ENCODE measurements around the gene ITLN2. TPM values are rescaled to one million over a fixed set of nuclear protein-coding genes. Genes with fewer than 3 reads are reported as not detected.
"Not testable (repeated sequence)": the region's sequence is repeated elsewhere in the genome, so short reads cannot be mapped to it uniquely, and the experiment has no call there.

The ITLN2 gene
- total RNA-seq, 1 donor from 2014 or later = not detected

- no peak for DNase-seq
Observed at GRCh38 chr1:160904783-160905616, 49.6 kb downstream of the ITLN2 start.

- DNase-seq = not testable (repeated sequence)
Observed at GRCh38 chr1:160902251-160902650, 52.4 kb downstream of the ITLN2 start.

GRCh38 chr1:160901768-160902167 is 52.8 kb downstream of the ITLN2 start:
- DNase-seq = no peak

- DNase-seq = not testable (repeated sequence)
Observed at GRCh38 chr1:160900683-160901082, 53.9 kb downstream of the ITLN2 start.

Other genes starting within 250 kb of the ITLN2 start
- 8.2 TPM for gene CD48, start 243.0 kb downstream of the ITLN2 start, total RNA-seq
- 0.49 TPM for gene SLAMF7, start 215.6 kb downstream of the ITLN2 start, total RNA-seq
- 0.89 TPM for gene LY9, start 158.6 kb downstream of the ITLN2 start, total RNA-seq
- gene CD244, start 91.9 kb downstream of the ITLN2 start, total RNA-seq = 0.49 TPM
- 0.49 TPM for gene ITLN1, start 69.6 kb downstream of the ITLN2 start, total RNA-seq
- 42.1 TPM for gene F11R, start 66.3 kb upstream of the ITLN2 start, total RNA-seq
- gene TSTD1, start 84.2 kb upstream of the ITLN2 start, total RNA-seq = 29.3 TPM
- 48.7 TPM for gene USF1, start 91.2 kb upstream of the ITLN2 start, total RNA-seq
- gene ARHGAP30, start 115.1 kb upstream of the ITLN2 start, total RNA-seq = 7.9 TPM
- 49.6 TPM for gene NECTIN4, start 134.7 kb upstream of the ITLN2 start, total RNA-seq
- gene KLHDC9, start 143.6 kb upstream of the ITLN2 start, total RNA-seq = not detected
- gene PFDN2, start 163.2 kb upstream of the ITLN2 start, total RNA-seq = 25.4 TPM
- gene NIT1, start 163.3 kb upstream of the ITLN2 start, total RNA-seq = 19.3 TPM
- 18.7 TPM for gene DEDD, start 177.9 kb upstream of the ITLN2 start, total RNA-seq
- 74.5 TPM for gene UFC1, start 199.2 kb upstream of the ITLN2 start, total RNA-seq
- 8.4 TPM for gene USP21, start 204.7 kb upstream of the ITLN2 start, total RNA-seq
- 16.7 TPM for gene PPOX, start 211.6 kb upstream of the ITLN2 start, total RNA-seq
- 15.6 TPM for gene B4GALT3, start 222.7 kb upstream of the ITLN2 start, total RNA-seq
- gene ADAMTS4, start 244.2 kb upstream of the ITLN2 start, total RNA-seq = 6.8 TPM
- 103 TPM for gene NDUFS2, start 247.6 kb upstream of the ITLN2 start, total RNA-seq